Fibroblast of the conjunctiva (primary cell): ENCODE results near the gene CLIC3.

ENCODE experiments used
- DNase-seq: peaks from one replicate; pipeline ENCODE4 v3.0.0-alpha.2; 2010; ENCODE audit warnings: low read depth

Gene CLIC3

DNA sequence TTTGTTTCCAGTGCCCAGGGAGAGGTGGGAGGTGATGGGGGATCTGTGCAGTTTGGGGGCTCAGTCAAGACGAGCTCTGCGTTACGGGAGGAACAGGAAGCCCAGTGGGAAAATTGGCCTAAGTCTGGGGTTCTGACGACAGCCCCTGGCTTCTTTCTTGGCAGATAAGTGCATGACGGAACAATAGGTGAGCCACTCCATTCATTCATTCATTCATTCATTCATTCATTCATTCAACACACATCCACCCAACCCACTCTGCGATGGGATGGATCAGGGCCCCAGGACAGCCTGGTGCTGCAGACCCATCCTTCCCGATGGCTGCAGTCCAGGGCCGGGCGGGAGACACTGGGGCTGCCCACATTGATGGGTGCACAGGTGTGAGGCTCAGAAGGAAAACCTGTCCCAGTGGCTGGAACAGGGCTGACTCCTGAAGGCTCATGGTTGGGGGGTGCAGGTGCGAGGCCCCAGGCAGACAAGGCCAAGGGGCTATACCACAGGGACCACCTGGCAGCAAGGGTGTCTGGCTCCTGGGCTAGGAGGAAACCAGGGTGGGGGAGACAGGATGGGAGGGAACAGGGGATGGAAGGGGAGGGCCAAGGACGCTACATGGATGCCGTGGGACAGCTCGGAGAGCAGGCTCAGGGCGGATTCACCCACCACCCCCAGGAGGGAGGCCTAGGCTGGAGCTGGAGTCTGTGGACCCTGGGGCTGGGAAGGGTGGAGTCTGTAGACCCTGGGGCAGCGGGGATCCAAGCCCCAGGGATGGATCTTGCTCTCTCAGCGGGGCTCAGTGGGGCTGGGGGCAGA, 15.5 kb downstream of the CLIC3 start:
- no peak for DNase-seq

DNA sequence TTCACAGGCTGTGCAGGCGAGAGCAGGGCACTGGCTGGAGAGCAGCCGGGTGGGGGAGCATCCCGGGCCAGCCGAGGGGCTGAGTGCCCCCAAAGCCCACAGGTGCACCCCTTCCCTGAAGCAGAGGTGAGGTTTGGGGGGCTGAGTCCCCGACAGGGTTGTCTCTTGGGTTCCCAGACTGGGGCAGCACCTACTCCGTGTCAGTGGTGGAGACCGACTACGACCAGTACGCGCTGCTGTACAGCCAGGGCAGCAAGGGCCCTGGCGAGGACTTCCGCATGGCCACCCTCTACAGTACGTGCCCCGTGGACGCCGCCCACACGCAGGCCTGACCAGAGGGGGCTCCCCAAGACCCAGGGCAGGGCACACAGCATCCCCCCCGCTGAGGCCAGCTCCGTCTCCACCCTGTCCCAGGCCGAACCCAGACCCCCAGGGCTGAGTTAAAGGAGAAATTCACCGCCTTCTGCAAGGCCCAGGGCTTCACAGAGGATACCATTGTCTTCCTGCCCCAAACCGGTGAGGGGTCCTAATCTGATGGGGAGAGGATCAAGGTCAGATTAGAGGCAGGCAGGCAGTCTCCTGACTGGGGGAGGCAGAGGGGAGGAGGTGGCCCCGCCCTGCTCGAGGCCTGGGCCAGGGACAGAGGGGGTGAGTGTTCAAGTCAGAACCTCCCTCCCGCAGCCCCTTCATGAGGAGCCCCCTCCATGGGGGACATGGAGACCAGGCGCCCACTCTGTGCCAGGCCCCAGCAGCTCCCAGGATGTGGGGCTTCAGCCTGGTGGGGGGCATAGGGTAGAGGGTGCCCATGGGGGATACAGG, 16.4 kb downstream of the CLIC3 start:
- DNase-seq = no peak

- DNase-seq = no peak
Observed at GRCh38 chr9:136978865-136979544, 17.4 kb downstream of the CLIC3 start.

DNA sequence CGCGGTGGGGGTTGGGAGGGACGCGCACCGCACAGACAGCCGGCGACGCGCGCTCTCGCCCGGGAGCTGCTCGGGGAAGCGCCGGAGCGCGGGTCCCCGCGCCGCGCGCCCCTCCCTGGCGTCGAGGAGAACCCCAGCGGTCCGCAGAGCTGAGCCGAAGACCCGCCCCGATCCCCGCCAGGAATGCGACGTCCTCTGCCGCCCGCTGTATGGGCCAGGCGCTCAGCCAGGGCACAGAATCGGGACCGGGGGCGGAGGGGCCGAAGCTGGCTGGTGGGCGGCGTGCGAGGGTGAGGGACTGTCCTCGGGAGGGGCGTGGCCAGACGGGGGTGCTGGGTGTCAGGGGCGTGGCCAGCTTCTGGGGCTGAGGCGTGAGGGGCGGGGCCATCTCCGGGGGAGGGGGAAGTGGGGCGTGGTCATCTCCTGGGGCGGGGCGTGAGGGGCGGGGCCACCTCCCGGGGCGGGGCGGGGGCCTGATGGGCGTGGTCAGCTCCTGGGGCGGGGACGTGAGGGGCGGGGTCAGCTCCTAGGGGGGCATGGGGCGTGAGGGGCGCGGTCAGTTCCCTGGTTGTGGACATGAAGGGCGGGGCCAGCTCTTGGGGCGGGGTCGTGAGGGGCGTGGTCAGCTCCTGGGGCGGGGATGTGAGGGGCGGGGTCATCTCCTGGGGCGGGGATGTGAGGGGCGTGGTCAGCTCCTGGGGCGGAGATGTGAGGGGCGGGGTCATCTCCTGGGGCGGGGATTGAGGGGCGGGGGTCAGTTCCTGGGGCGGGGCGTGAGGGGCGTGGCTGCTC, 18.1 kb downstream of the CLIC3 start:
- no peak for DNase-seq

DNA sequence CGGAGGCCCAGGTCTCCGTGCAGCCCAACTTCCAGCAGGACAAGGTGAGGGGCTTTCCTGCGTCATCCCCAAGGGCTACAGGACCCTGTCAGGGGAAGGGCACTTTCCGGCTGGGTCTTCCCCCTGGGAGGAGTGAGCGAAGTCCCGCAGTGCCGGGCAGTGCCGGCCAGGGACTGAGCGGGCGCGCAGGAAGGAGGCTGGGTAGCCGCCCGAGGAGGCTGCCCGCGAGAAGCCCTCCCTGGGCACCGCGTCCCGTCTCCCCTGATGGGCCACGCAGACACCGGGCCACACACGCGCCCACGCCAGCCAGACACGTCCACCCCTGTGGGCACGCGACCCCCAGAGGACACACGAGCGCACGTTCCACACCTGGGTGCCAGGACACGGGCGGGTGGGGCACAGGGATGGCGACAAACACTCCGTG, 18.7 kb downstream of the CLIC3 start:
- no peak for DNase-seq

GRCh38 chr9:136977223-136977622, 19.1 kb downstream of the CLIC3 start, which contains the start of gene PTGDS:
TSS of gene PTGDS (plus strand) at chr9:136977504. CDS start at chr9:136977579, 75 bp downstream.
- DNase-seq = no peak

DNA sequence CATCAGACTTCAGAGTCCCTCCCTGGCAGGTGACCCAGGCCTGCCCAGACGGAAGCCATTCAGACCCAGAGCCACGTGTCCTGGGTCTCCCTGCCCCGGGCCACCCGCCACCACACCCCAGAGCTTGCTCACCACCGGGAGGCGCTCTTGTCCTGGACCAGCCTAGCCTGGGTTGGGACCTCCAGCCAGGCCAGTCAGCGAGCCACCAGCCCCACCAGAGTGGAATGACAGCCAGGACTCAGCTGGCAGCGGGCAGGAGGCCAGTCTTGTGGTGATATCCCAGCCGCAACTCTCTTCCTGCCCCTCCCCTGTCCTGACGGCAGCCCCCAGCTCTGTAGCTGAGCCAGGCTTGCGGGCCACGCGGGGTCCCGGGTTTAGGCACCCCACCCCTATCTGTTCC, 20.7 kb downstream of the CLIC3 start:
- DNase-seq = no peak

DNA sequence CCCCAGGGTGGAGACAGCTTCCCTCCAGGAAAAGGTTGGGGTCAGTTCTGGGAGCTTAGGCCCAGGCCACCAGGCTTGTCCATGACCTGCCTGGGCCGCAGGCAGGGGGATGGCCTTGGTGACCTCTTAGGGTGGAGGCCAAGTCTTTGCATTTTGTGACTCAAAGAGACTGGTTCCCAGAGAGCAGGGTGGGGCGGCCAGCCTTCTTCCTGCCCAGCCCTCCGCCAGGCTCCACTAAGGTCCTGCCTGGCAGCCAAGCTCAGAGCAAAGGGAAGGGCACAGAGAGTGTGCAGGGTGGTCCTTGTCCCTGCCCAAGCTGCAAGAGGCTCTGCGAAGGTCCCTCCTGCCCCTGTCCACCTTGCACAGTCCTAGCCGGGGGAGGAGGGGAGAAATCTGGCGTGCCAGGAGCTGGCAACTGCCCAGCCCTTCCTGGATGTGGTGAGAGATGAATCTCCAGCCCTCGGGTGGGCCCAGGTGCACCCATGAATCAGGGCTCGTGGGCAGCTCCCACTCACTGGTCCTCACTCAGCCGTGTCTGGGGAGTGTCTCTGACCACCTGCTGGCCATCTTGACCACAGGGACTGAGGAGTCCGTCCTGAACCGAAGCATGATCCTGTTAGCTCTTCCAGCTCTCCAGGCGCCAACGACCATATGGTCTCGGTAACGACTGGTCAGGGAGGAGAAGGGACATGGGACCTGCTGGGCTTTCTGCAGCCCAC, 21.4 kb downstream of the CLIC3 start:
- no peak for DNase-seq

- DNase-seq = no peak
Observed at GRCh38 chr9:136973618-136974617, 22.4 kb downstream of the CLIC3 start.

- DNase-seq = no peak
Observed at GRCh38 chr9:136972743-136973142, 23.6 kb downstream of the CLIC3 start.

- no peak for DNase-seq
Observed at GRCh38 chr9:136972335-136972734, 24.0 kb downstream of the CLIC3 start.

DNA sequence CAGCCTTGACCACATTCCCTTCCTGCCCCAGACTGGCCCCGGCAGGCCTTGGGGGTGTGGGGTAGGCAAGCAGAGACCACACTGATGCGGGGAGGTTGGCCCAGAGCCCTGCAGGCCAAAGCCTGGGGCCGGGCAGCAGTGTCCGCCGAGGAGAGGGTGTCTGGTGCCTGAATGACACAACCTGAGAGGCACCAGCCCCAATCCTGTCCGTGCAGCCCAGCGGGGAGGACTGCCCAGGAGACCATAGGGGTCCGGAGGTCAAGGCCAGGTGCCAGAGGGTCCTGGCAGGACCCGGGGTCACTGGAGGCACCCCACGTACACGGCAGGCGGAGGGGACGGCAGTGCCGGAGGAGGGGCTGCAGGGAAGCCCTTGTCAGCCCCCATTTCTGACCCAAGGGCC, 24.6 kb downstream of the CLIC3 start:
- no peak for DNase-seq

GRCh38 chr9:136970361-136970760, 26.0 kb downstream of the CLIC3 start:
- DNase-seq = no peak

GRCh38 chr9:136969774-136970173, 26.6 kb downstream of the CLIC3 start:
- no peak for DNase-seq

DNA sequence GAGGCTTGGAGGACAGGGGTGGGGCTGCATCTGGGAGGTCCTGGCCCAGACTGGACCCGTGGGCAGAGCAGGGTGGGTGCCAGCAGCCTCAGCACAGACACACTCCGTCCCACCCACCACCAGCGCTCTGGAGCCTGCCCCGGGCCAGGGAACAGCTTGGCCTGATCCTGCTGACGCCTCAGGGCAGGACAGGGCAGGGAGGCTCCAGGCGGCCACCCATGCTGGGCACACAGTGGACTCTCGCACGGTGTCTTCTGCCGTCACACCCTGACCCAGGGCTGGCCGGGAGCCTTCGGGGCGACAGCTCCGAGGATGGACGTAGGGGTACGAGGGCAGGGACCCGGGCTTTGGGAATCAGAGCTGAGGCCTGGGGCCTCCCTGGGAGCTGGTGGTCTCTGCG, 27.2 kb downstream of the CLIC3 start:
- DNase-seq = no peak

DNA sequence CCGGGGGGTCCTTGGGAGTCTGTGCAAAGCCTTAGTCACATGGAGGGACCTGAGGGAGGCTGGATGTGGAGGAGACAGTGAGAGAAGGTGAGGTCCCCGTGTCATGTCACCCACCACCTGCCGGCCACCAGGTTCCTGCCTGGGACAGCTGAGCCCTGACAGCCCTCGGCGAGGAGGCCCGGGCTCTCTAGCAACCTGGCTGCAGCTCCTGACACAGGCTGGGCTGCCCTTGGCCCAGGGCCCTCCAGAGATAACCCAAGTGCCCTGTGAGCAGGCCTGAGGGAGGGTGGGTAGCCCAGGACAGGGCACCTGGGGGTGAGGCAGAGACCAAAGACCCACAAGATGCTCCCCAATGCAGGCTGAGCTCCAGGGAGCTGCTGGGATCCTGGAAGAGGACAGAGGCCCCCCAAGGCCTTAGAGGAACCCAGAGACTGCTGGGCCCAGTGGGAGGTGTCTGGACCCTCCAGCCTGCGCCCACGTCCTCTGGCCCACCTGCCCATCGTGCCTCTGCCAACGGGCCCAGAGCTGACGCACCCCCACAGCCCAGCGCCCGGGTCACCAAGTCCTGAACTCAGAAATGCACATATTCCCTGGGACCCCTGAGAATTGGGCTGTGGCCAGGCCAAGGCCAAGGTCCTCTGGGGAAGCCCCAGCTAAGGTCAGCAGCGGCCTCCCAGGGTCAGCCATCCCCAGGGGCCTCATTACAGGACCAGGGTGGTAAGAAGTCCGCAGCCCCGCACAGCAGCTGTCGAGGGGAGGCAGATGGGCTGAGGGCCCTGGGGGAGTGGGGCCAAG, 27.8 kb downstream of the CLIC3 start:
- no peak for DNase-seq

DNA sequence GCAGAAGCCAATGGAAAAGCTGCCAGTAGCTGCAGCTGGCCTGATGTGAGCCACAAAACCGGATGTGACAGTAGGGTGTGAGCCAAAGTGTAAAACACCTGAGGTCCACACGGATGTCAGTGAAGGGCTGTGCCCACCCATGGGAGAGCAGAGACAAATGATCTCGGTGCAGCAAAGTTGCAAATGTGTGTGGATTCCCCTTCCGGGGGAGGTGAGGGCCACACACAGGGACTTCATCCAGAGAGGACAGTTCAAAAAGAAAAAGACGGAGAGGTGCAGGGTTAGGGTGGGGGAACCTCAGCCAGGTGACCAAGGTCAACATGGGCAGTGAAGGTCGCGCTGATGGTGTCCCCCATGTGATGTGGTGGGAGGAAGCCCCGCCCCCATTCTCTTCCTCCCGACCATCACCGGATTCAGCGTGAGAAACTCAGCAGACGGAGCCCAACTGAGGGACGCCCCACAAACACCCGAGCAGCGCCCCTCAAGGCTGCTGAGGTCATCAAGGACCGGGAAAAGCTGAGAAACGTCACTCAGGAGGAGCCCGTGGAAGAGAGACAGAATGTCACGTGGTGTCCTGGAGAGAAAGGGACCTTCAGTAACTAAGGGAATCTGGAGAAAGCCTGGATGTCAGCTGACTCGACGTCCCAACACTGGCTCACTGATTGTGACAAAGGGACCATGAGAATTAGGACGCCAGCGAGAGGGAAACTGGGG, 30.4 kb downstream of the CLIC3 start:
- DNase-seq = no peak

GRCh38 chr9:136964833-136965422, 31.4 kb downstream of the CLIC3 start:
- DNase-seq = no peak
